NCI-H748 (cell line): ENCODE data around the gene BTBD1.
"Not testable (repeated sequence)": the region's sequence is repeated elsewhere in the genome, so short reads cannot be mapped to it uniquely, and the experiment has no call there.

ENCODE experiments used
- DNase-seq: peaks from one replicate; lab custom pipeline; 2025; ENCODE audit not compliant: unreplicated experiment; lab: John Stamatoyannopoulos, UW

The BTBD1 gene

GRCh38 chr15:83061680-83062079 is 5.4 kb downstream of the BTBD1 start:
- no peak for DNase-seq

DNA sequence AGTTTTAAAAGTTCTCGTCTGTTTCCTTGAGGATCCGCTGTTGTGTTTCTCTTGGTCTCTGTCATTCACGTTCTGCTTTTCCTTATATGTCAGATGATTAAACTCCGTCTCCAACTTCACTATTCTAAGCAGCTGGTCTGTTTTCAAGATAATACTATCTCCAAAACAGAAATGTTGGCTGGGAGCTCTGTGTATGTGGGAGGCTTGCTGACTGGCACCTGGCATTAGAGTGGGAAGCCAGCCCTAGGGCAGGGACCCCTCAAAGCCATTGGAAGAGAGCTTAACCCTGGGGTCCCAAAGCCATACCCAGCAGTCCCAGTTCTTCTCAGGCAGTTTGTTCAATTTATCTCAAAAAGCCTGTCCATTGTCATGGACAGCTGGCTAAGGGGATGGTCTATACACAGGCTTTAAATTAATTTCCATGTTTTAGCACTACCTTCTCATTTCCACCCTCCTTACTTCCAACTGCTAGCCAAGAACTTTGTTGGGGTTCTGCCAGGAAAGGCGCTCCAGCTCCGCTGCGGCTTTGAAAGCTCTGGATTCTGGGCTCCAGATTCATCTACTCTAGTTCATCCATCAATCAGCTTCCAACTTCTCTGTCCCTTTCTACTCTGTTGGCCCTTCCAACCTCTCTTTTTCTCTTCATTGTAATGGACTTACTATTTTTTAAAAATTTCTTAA is 9.2 kb downstream of the BTBD1 start:
- no peak for DNase-seq

GRCh38 chr15:83057002-83057401 is 10.1 kb downstream of the BTBD1 start:
- DNase-seq = no peak

- no peak for DNase-seq
Observed at GRCh38 chr15:83053151-83053550, 13.9 kb downstream of the BTBD1 start.

GRCh38 chr15:83046558-83047127 is 20.4 kb downstream of the BTBD1 start:
- DNase-seq = no peak

DNA sequence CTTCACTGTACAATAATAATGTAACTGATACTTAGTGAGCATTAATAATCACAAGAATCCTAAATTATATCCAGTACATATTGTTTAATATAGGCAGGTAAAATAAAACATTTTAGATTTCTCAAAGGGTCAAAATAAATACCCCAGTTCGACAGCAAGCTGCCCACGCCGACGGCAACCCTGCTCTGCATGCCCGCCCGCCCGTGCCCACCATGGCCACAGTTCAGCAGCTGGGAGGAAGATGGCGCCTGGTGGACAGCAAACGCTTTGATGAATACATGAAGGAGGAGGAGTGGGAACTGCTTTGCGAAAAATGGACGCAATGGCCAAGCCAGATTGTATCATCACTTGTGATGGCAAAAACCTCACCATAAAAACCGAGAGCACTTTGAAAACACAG is 22.9 kb downstream of the BTBD1 start:
- DNase-seq = no peak

GRCh38 chr15:83039206-83039605 is 27.8 kb downstream of the BTBD1 start:
- no peak for DNase-seq

GRCh38 chr15:83036253-83036652 is 30.8 kb downstream of the BTBD1 start:
- no peak for DNase-seq

GRCh38 chr15:83031234-83031633 is 35.8 kb downstream of the BTBD1 start:
- not testable (repeated sequence) for DNase-seq

DNA sequence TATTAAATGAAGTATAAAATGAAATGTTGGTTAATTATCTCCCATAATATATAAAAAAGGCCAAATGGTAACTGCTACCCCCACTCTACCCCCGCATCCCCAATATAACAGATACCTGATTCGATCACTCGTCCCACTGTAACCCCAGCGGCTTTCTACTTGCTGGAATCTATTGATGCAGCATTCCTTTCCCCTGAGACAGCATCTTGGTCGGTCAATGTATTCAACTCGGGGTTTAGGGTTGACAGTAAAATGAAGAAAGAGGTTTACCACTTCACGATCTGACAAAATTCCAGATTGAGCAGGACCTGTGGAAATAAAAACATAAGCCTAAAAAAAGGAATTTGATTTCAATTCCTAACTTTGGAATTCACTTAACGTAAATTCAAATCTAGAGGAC is 37.0 kb downstream of the BTBD1 start:
- DNase-seq = no peak

- no peak for DNase-seq
Observed at GRCh38 chr15:83018436-83018835, 48.6 kb downstream of the BTBD1 start.

- no peak for DNase-seq
Observed at GRCh38 chr15:83016906-83017305, 50.1 kb downstream of the BTBD1 start.

DNA sequence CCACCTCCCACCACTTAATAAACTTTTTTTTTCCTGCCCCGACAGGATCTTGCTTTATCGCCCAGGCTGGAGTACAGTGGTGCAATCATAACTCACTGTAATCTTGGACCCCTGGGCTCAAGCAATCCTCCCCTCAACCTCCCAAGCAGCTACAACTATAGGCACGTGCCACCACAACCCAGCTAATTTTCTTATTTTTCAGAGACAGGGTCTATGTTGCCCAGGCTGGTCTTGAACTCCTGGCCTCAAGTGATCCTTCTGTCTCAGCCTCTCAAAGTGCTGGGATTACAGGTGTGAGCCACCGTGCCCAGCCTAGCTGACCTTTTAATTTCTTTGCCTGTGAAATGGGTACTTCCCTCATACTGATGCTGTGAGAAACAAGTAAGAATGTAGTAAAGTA is 51.7 kb downstream of the BTBD1 start:
- DNase-seq = no peak

- DNase-seq = no peak
Observed at GRCh38 chr15:83014205-83014653, 52.8 kb downstream of the BTBD1 start.

DNA sequence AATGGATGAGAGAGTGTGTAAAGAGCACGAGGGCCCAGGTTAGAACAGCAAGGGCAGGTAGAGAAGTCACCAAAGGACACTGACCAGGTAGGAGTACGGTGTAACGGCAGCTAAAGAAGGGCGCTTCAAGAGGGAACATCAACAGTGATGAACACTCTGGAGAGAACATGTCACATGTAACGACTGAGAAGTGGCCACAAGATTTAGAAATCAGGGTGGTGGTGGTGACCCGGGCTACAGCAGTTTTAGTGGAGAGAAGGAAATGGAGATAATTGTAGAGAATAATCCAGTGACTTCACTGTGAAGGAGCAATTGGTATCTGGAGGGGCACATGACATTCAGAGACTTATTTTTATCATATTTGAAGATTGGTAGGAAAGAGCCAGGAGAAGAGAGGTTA is 54.4 kb downstream of the BTBD1 start:
- no peak for DNase-seq

- DNase-seq = no peak
Observed at GRCh38 chr15:83012076-83012426, 55.0 kb downstream of the BTBD1 start.

DNA sequence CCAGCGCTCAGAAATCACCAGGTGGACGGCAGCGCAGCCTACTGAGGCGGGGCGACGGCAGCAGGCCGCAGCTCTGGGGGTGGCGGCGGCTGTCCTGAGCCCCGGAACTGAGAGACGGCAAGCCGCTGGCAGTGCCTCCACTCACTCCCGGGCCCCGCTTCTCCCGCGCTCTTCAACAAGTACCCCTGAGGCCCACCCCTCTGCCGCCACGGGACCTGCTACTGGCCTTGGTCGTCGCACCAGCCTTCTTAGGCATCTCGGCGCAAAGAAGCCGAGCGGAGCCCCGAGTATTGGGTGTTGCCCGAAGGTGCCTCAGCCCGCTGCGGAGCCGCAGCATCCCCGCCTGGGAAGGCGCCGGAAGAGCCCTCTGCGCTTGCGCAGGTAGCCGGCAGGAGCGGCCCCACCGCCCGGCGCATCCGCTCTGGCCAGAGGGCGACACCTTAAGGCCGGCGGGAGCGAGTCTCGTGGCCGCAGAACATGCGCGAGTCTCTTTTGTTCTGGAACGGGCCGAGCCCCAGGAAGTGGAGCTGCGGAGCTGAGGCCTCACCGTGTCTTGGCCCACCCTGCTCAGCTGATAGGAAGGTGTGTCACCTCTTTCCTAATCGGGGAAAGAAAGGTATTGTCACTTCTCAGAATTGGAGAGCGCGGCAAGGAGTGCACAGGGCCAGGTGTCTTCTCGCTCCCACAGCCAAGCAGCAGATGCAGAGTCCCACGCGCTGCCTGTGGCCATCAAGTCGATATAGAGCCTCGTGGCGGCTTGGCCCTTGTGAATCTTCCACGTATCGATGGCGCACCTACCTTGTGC is 55.6 kb downstream of the BTBD1 start, which contains the start of gene C15orf40:
Gene C15orf40, minus strand, starts transcription at position 369 of the 805 bp plus-strand sequence. Its CDS starts 32 bp downstream, at position 337.
- peak; percentile 91 for DNase-seq

- DNase-seq = peak; percentile 70
Observed at GRCh38 chr15:83010709-83011270, 56.3 kb downstream of the BTBD1 start.

- not testable (repeated sequence) for DNase-seq
Observed at GRCh38 chr15:83000672-83001031, 66.4 kb downstream of the BTBD1 start.

GRCh38 chr15:82999905-83000671 is 67.0 kb downstream of the BTBD1 start:
- DNase-seq = peak; percentile 59

DNA sequence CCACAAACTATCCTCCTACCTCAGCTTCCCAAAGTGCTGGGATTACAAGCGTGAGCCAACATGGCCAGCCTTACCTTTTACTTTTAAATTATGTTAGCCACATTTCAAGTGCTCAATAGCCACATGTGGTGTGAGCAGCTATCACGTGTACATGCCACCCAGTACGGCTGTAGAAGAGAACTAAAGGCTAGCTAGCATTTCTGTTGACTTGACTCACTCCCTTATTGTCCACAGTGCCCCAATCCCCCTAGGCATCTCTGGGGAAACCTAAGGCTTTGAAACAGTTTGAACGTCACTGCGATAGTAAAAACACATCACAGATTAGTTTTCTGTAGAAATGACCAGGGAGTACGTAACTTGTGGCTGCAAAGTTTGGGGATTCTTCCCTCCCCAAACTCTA is 67.6 kb downstream of the BTBD1 start:
- no peak for DNase-seq
